Fibroblast of lung (primary cell): Measurements from ENCODE around the gene NOX3. TPM values are rescaled to one million over a fixed set of nuclear protein-coding genes. Genes with fewer than 3 reads are reported as not detected.

Source experiments
- DNase-seq, 2 donors: peaks; one replicate each; pipeline versions ENCODE4 v3.0.0 to v3.0.0-alpha.2; 2010; ENCODE audit warnings: low read depth in 2 of 2
- H2AFZ ChIP-seq: 2 replicates; pipeline ENCODE4 v1.5.1; 2012; ENCODE audit warnings: low read length, control low read depth, inconsistent platforms
- H3K27ac ChIP-seq: 2 replicates; pipeline ENCODE4 v1.5.1; 2011; ENCODE audit warnings: low read length, control low read depth; ENCODE audit not compliant: insufficient read depth
- H3K27me3 ChIP-seq: 2 replicates; pipeline ENCODE4 v1.5.1; 2011; ENCODE audit warnings: mild to moderate bottlenecking, low read length; ENCODE audit not compliant: control insufficient read depth, insufficient read depth
- H3K36me3 ChIP-seq: 2 replicates; pipeline ENCODE4 v1.5.1; 2011; ENCODE audit warnings: low read length; ENCODE audit not compliant: control insufficient read depth, insufficient read depth
- H3K4me1 ChIP-seq: 2 replicates; pipeline ENCODE4 v1.5.1; 2011; ENCODE audit warnings: low read length; ENCODE audit not compliant: control insufficient read depth, insufficient read depth; ENCODE audit errors: extremely low read depth
- H3K4me2 ChIP-seq: 2 replicates; pipeline ENCODE4 v1.5.1; 2011; ENCODE audit warnings: low read length, control low read depth; ENCODE audit not compliant: insufficient read depth; ENCODE audit errors: extremely low read depth
- H3K4me3 ChIP-seq, 4 experiments: fragments of 200-600 bp in 1 of 4; sonication (generic) in 1 of 4; replicated peaks in 1 of 4; 2 replicates each; pipeline ENCODE4 v1.5.1; 2011 to 2016; ENCODE audit warnings: low read length in 4 of 4, low read depth in 3 of 4, mild to moderate bottlenecking in 3 of 4, control low read depth in 2 of 4, inconsistent platforms in 1 of 4, mixed read lengths in 1 of 4; ENCODE audit not compliant: insufficient read depth in 1 of 4; ENCODE audit errors: control extremely low read depth in 1 of 4
- H3K79me2 ChIP-seq: 2 replicates; pipeline ENCODE4 v1.5.1; 2012; ENCODE audit warnings: mild to moderate bottlenecking, low read length, inconsistent platforms; ENCODE audit not compliant: control insufficient read depth, insufficient read depth
- H3K9ac ChIP-seq: 2 replicates; pipeline ENCODE4 v1.5.1; 2011; ENCODE audit warnings: mild to moderate bottlenecking, low read length, control low read depth; ENCODE audit not compliant: insufficient read depth
- H3K9me3 ChIP-seq: 2 replicates; pipeline ENCODE4 v1.5.1; 2012; ENCODE audit warnings: low read depth, low read length; ENCODE audit not compliant: control insufficient read depth, insufficient read depth
- H4K20me1 ChIP-seq: 2 replicates; pipeline ENCODE4 v1.5.1; 2011; ENCODE audit warnings: low read length; ENCODE audit not compliant: control insufficient read depth, insufficient read depth; ENCODE audit errors: extremely low read depth
- CTCF ChIP-seq, 2 donors: IDR thresholded peaks in 1 of 2; conservative IDR thresholded peaks in 1 of 2; 1 replicate in 1 of 2; 2 replicates in 1 of 2; pipeline ENCODE4 v1.5.1; 2011 to 2012; ENCODE audit warnings: low read length in 2 of 2, control low read depth in 1 of 2, inconsistent platforms in 1 of 2, low read depth in 1 of 2, mild to moderate bottlenecking in 1 of 2
- EZH2 ChIP-seq: IDR thresholded peaks from 2 replicates; pipeline ENCODE4 v1.5.1; 2012; ENCODE audit warnings: low read length, control low read depth, mild to moderate bottlenecking; ENCODE audit errors: missing control alignments
- polyA plus RNA-seq, 2 donors: library from polyadenylated mRNA; depleted of rRNA in 1 of 2; stranded (reverse) in 1 of 2; unstranded in 1 of 2; fragments of >200 nt; gene quantifications; 2 replicates each; pipeline ENCODE4 v1.2.1, GENCODE V29; 2011 to 2012; ENCODE audit warnings: missing spikeins in 1 of 2
- total RNA-seq: library from RNA; depleted of rRNA; stranded (reverse); fragments of >200 nt; gene quantifications from 2 replicates; pipeline ENCODE4 v1.2.1, GENCODE V29; 2014

Gene NOX3
- total and polyA plus RNA-seq, 2 donors (not counting 1 experiment from before 2014, with no cell fraction given): not detected

GRCh38 chr6:155434096-155434495 is 21.5 kb downstream of the NOX3 start:
- DNase-seq: no peak
- H3K9ac ChIP-seq: no peak overlapping the region
- no peaks in the 10 kb centered on the region for H4K20me1 ChIP-seq
- H3K9me3 ChIP-seq: no peaks in the 10 kb centered on the region
- H3K27me3 ChIP-seq: no peaks in the 10 kb centered on the region
- H3K4me2 ChIP-seq: no peak overlapping the region
- H2AFZ ChIP-seq: no peak overlapping the region
- no peak overlapping the region for H3K4me3 ChIP-seq
- no peaks in the 10 kb centered on the region for H3K36me3 ChIP-seq
- H3K79me2 ChIP-seq: no peaks in the 10 kb centered on the region
- no peak overlapping the region for H3K27ac ChIP-seq
- no peak for TF ChIP-seq CTCF (conservative IDR thresholded peaks at IDR 0.05 in 1 of 2, IDR thresholded peaks at IDR 0.05 in 1 of 2; ENCODE audit: low read depth in 1 of 2, low read length in 2 of 2)
- TF ChIP-seq EZH2: no peak
- H3K4me1 ChIP-seq: peaks cover 2% of the 10 kb centered on the region

DNA sequence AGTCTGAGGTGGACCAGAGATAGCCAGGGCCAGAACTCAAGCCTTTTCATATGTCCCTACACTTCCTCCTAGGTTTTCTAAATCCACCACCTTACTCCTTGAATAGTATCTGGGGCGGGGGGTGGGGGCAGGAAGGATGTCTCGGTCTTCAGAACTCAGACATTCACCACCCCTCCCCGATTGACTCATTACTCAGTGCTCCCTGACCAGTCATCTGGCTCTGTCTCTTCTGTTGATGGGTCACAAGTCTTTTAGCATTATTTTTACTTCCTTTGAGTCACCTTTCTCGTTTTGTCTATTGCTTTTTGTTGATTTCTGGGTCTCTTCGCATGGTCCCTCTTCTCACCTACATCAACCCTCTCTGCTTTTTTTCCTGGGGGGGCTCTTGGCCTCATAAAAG is 23.3 kb downstream of the NOX3 start:
- no peaks in the 10 kb centered on the region for H3K9me3 ChIP-seq
- H3K36me3 ChIP-seq: no peaks in the 10 kb centered on the region
- H2AFZ ChIP-seq: no peak overlapping the region
- peak in 1 of 2 donors; percentile 36 for DNase-seq
- peaks cover 2% of the 10 kb centered on the region for H3K4me1 ChIP-seq
- no peak overlapping the region for H3K9ac ChIP-seq
- H3K4me3 ChIP-seq: no peak overlapping the region
- no peak for TF ChIP-seq CTCF (conservative IDR thresholded peaks at IDR 0.05 in 1 of 2, IDR thresholded peaks at IDR 0.05 in 1 of 2; ENCODE audit: low read depth in 1 of 2, low read length in 2 of 2)
- TF ChIP-seq EZH2: no peak
- no peak overlapping the region for H3K4me2 ChIP-seq
- H3K27ac ChIP-seq: no peak overlapping the region
- no peaks in the 10 kb centered on the region for H3K27me3 ChIP-seq
- no peaks in the 10 kb centered on the region for H3K79me2 ChIP-seq
- no peaks in the 10 kb centered on the region for H4K20me1 ChIP-seq

- H3K9ac ChIP-seq: no peak overlapping the region
- no peaks in the 10 kb centered on the region for H3K27me3 ChIP-seq
- no peak overlapping the region for H3K4me3 ChIP-seq
- H3K27ac ChIP-seq: no peak overlapping the region
- H3K4me2 ChIP-seq: no peak overlapping the region
- TF ChIP-seq EZH2: no peak
- TF ChIP-seq CTCF (conservative IDR thresholded peaks at IDR 0.05 in 1 of 2, IDR thresholded peaks at IDR 0.05 in 1 of 2; ENCODE audit: low read depth in 1 of 2, low read length in 2 of 2): no peak
- no peaks in the 10 kb centered on the region for H3K4me1 ChIP-seq
- no peak for DNase-seq
- no peaks in the 10 kb centered on the region for H4K20me1 ChIP-seq
- no peaks in the 10 kb centered on the region for H3K36me3 ChIP-seq
- H2AFZ ChIP-seq: no peak overlapping the region
- no peaks in the 10 kb centered on the region for H3K79me2 ChIP-seq
- H3K9me3 ChIP-seq: no peaks in the 10 kb centered on the region
Measured at GRCh38 chr6:155429321-155429893, 26.2 kb downstream of the NOX3 start.
